GM21515 (cell line): ENCODE data around the gene THRB.

Experiments
- ATAC-seq: cut with Tn5 transposase; IDR thresholded peaks from one replicate; pipeline ENCODE4 v1.9.1; 2021; ENCODE audit not compliant: unreplicated experiment

THRB gene

DNA sequence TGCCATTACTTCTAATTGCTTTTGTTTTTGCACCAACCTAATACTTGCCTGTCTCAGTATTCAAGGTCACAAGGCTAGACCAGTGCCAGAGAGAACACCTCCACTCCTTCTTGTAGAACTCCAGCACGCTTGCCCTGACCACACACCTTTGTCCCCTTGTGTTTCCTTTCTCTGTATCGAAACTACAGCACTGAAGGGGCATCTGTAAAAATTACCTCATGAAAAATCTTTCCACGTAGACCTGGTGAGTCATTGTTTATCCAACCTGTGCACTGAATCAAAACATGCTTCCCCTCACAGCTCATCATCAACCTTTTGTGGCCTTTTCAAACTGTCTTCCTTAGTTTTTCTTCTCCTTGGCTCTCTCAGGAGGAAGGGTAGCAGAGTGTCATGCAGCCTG, 259.5 kb downstream of the THRB start:
- ATAC-seq = no peak

DNA sequence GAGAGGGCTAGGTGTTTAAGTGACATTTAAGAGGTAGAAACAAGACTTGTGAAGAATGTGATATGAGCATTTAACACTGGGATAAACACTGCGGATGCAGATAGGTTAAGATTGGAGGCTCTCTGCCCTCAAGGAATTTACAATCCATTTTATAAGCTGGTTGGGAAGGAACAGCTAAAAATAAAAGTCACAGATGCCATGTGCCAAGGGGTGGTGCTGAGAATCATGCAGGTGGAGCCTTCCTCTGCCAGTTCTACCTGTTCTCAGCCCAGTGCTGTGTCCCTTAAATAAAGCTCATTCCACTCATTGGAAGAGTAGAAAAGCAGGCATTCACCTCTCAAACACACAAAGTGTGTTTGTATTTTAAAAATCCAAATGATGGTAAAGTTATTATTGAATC, 261.9 kb downstream of the THRB start:
- no peak for ATAC-seq

DNA sequence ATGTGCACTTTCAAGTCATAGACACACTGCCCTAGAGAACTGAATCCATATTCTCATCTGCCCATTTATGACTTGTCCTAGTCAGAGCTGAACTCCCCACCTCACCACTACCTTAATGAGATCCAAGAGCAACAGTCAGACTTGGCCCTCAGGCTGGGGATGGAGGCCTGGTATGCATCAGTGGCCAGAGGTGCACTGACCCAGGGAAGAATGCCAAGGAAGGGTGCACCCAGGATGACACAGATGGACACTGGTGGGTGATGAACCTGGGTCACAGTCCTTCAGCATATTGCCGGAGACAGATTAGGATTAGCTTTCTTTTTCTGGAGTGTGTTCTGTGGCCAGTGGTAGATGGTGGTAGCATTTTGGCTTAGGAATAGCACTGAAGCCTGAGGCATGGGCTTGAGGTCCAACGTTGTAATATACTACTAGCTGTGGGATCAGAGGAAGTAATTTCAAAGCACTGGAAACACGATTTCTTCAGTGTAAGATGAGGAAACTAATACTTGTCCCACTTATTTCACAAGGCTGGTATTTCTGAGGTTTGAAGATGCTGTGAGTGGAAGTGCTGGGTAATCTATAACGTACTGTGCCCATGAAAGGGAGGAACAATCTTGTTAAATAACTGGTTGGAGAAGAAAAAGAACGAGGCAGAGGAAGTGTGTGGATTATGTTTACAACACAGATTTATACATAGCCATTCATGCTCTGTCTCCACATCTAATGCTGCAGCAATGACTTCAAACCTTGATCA, 265.0 kb downstream of the THRB start:
- no peak for ATAC-seq

DNA sequence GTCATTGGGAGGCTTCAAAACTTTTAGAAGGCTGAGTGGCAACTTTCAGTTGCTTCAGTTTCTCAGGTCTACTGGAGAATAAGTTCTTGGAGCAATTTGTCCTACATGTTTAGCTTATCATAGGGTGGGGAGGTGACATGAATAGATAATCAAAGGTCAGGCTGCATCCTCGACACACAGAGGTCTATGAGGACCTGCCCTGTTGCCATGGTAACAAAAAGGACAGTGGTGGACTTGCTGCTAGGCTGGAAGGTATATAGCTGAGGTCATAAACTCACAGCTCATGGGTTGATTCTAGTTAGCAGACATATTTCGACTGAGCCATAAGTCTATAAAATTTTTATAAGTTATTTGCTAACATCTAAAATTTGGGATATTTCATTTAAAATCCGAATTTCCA, 267.0 kb downstream of the THRB start:
- no peak for ATAC-seq

DNA sequence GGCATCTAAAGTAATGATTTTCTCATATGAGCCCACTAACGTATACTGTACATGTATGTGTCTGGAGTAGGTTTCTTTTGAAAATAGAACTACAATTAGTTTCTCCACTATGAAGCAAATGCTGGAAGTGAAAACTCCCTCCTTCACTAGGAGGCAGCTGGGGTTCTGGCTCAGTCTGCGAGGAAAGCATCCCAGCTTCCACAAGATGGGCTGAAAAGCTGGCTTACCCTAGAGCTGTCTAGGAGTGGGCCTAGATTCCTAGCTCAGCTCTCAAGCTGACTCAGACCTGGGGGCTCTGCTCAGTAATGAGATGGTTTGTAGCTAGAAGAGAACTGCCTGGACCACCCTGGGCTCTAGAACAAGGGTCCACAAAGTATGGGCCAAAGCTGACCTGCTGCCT, 268.3 kb downstream of the THRB start:
- no peak for ATAC-seq

DNA sequence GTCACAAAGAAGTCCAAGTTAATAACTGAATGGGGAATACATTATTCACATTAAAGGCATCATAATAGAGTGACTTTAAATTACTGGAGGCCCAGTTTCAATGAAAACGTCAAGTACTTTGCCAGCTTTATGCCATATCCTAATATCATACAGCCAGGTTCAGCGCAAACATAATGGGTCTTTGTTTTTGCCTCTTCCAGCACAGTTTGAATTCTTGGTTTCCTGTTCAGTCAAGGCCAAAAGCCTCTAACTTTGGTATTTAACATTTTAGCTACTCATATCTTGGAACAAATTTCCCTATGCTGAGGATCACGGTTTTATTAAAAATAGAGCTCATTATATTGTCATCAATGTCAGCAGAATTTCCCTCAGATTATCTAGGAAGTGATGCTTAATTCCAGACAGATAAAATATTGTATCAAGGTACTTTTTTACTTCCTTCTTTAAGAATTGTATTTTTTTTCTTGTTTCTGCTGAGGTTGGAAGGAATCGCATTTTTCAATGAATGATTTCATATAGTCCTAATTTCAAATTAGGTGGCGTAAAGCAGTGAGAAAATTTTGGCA, 269.2 kb downstream of the THRB start:
- no peak for ATAC-seq

DNA sequence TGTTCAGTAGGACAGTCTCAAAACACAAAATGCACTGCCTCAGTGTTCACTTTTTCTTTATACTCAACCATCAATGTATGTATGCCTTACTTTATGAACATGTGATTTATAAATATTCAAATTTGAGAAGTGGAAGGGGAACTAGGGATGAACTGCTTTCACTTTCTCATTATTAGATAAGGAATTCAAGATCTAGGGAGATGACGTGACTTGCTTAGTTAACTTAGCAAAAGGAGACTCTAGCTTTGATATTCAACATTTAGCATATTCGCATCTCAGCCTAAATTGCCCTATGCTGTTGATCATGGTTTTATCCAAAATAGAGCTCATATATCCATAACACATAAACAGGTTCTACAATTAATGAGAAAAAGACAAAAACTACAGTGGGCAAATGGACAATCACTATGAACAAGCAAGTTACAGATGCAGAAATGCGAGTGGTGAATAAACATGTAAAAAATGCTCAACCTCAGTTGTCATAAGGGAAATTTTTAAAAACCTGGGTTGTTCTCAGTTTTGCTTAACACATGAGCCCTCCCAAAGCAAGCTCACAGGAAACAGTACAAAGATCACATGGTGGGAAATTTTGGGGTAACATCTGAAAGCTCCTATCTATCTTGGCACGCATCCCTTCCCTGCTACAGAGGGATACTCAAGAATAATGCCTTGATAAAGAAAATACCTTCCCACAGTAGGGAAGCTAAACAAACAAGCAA, 269.8 kb downstream of the THRB start:
- ATAC-seq = no peak

DNA sequence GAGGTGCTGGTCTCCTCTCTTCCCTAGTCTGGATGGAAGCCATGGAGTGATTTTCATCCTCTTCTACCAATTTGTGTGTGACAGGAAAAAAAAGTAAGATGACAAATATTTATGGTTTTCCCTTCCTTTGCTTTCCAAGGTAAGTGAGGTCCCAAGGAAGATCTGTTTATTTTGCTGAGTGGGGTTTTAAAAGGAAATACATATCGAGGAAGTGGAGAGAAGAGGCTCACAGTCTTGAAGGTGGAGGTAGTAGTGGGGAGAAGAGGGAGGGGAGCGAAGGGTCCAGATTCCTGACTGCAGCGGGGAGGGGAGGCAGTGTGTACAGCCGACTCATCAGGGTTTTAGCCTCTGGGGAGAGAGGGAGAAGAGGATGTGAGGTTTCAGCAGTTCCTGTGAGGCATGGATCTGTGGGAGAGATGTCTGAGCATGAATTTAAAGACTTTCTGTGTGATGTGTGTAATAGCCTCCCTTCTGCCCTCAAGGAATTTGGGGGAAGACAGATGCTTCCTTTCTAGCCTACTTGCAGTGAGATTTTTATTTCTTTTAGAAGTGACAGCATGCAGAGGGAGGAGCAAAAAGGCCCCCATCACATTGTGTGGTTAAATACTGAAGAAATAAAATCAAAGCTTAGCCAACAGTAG, 272.4 kb downstream of the THRB start:
- ATAC-seq = no peak

DNA sequence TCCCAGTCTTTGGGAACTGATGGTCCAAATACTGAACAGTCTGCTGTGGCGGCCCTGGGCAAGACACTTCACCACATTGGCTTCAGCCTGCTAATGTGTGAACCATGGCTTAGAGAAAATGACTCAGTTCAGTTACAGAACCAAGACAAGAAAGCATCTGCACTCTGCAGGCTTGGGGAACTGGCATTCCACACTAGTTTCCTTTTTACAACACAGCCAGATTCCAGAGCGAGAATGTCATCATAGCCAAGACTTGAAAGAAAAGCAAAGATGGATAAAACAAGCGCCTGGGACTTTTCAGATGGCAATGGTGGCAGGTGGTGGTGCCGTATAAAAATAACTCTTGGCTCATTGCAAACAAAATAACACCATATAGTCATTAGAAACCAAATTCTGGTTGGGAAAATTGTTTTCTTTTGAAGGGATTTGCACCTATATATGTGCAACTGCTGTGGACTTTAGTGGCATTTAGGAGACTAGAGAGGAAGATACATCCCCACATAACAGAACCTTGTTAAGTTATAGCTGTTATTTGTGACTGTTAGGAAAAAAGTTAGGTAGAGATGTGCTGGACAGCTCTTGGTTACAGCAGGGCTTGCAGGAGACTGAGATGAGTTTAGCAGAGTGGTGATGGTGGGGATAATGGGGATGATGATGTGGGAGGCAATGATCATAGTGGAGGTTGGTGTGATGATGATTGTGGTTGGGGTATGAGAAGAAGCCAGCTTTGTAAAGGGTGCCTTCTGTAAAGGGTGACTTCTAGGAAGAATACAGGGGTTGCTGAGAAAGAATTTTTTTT, 273.6 kb downstream of the THRB start:
- ATAC-seq = no peak

DNA sequence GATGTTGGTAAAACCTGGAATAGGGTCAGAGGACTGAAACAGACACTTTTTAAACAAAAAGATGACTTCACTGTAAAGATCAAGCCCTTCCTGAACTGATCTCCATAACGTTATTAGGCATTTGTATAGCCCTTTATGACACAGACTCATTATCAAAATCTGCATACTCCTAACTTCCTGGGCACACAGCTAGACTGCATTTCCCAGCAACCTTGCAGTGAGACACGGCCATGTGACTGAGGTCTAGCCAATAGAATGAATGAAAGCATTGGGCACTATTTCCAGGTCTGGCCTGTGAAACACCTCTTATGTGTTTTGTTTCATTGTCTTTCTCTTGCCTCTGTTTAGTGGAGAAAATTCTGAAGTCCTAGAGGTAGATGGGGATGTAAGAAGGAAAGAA, 279.1 kb downstream of the THRB start:
- ATAC-seq = no peak

DNA sequence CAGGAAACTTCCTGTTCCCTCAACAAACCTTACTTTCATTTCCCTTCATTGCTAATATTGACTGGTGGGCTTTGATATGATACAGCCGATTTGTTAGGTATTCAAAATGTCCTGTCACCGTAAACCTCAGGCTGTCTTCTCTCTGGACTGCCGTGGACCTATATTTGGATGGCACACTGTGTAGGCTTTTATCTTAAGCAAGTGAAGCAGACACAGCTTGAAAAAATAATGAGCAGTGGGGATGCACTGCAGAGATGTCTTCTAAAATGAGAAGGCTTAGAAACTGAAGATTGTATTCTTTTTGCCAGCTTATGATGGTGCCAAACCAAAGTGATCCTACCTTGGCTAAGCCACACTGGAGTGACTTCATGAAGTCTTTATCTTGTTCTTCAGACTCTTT, 283.3 kb downstream of the THRB start:
- no peak for ATAC-seq

DNA sequence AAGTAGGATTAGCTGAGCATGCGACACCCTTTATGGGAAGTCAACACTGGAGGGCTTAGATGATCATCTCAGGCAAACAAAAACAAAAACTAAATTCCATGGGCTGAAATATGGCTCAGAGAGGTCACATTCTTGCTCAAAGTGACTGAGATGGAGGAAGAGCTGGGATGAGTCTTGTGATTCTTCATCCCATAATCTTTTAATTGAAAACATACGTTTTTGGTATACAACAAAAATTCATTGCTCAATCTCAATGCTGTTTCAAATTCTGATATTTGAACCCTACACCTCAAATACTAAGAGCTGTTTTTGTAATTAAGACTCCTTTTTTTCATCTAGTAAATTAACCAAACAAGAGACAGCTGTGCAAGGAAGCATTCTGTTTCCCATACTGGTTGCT, 292.6 kb downstream of the THRB start:
- ATAC-seq = no peak

DNA sequence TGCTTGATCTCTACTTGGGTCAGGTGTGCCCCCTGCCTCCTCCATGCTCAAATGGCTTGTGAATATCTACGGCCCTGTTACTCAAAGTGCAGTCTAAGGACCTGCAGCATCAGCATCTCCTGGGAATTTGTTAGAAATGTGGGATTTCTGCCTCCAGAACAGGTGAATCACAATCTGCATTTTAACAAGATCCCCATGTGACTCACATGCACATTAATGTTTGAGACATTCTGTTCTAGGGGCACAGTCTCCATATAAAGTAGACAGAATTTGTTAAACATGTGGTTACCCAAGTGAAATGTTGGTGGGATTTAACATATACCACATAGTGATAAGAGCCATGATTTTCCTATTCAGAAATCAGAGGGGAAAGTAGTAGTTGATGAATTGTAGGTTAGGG, 293.3 kb downstream of the THRB start:
- no peak for ATAC-seq

DNA sequence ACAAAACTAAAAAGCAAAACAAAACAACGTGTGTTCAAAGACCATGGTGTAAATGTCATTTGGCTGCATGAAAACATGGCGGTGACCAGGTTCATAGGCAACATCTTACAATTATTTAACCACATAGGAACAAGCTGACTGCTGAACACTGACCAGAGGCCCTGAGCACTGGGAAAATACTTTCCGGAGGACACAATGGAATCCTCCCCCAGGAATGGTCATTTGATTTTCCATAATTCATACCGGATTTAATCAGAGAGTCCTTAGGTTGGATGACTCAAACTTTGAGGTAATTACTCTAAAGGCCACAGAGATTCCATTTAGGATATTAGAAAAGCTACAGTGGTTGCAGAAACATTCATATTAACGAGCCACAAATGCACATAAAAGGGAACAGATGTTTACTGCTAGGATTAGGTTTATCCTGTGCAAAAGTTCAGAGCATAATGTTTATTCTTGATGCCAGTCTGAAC, 294.8 kb downstream of the THRB start:
- no peak for ATAC-seq

DNA sequence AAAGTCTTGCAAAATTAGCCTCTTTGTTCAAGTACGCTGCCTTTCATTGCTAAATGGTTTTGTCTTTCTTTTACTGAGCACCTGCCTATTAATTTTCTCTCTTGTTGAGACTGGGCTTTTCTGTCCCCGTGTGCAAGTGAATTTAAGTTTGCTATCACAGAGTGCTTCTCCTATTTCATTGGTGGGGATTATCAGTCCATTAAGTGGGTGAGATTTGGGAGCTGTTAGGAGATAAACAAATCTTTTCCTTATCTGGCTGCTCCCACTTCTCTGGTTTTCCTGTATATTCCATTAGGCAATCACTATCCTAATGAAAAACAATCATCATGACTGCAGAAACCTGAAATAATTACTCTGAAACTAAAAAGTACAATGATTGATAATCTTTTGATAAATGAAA, 295.4 kb downstream of the THRB start:
- ATAC-seq = no peak

DNA sequence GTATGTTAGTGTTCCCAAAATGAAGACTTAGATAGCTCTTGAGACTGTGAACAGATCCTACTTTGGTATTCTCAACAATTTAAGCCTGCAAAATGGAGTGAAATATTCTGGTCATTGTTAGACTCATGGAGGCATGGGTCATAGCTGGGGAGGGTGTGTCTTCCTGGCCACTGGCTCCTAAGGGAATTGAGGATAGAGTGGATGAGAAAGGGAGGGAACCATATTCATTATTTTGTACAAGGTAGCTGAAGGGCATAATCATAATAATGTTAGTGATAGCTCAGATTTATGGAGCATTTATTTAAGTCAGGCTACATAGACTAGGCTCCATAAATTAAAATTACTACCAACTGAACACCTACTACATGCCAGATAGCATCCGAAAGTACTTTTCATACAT, 295.9 kb downstream of the THRB start:
- no peak for ATAC-seq

DNA sequence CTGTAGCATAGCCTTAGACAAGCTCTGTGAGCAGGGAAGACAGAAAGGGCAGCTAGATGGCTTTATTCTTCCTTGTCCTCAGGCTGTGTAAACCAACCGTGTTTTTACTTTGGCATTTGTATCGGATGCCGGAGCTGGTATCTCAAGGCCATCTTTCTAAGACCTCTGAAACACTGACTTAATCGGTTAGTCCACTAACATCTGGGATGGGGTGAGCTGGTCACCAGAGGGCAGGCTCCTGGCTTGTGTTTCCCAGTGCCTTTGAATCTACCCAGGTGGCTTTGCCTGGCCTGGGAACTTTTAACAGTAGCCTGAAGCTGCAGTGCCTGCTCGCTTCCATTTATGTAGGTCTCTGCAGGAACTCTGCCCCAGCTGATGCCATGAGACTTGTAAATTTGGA, 296.8 kb downstream of the THRB start:
- no peak for ATAC-seq

DNA sequence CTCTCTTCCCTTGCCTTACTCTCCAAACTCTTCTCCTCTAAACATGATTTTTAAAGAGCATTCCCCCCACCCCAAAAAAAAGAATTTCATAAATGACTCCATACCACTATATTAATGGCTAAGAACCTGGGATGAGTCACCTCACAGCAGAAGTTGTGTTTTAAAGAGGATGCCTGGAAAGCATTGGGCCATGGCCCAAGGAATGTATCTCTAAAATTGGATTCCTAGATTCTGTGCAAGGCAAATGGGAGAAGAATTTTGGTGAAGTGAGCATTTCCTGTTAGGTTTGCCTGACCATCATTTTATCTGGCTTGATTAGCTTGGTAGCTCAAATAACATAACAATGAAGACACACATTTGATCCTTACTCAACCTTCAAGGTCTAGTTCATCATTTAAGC, 298.1 kb downstream of the THRB start:
- no peak for ATAC-seq

DNA sequence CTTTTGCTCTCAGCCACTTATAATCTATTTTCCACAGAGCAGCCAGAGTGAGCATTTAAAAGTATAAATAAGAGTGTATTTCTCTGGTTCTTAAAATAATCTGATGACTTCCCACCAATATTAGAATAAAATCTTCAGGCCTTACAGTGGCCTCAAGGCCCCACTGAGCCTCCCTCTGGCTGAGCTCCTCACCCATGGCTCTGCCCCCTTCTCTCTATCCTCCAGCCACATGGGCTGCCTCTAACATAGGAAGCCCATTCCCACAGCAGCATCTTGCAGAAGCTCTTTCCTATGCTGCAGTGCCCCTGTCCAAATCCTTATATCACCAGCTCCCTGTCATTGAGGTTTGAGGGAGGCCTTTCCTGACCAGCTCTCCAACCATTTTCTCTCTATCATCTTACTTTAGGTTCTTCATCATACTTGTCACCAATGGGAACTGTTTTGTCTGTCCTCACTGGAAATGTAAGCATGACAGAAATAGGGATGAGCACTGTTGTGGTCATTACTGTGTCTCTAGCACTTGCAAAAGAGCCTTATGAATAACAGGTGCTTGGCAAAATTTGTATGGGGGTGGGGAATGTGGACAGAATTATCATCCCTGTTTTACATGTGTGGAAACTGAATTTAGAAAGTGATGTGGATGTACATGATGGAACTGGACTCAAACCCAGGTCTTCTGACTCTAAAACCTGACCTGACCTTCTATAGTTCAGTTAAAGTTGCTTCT, 299.0 kb downstream of the THRB start:
- ATAC-seq = no peak

DNA sequence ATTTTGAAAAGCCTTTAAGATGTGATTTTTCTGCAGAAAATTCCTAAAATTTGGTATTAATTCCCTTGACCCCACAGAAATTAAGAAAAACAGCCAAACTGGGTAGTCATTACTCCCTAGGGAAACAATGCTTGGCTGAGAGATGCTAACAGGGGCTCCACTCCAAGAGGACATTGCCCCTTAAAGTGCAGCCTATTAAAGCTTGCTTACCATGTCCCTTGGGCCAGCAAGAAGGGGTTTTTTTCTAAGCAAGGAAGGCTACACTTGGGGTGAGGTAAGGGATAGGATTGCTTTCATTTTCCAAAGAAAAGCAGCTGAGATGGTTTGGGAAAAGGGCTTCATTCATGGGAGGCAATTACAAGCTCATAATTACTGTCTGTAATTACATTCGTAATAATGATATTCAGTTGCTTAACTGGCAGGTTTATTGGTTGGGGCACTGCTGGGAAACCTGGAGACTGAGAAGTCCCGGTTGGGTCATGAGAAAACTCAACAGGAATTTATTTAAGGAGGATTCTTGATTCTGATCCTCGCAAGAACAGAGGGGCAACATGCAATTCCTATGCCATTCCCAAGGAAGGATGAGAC, 302.1 kb downstream of the THRB start:
- ATAC-seq = no peak
